B cell (primary cell): ENCODE results near the gene PNCK. TPM values are rescaled to one million over a fixed set of nuclear protein-coding genes. Genes with fewer than 3 reads are reported as not detected.

Experiments
- ATAC-seq: fragments of 200-7000 bp; cut with Tn5 transposase; one replicate; pipeline ENCODE4 v1.10.0; 2021; ENCODE audit warnings: low read depth, mild to moderate bottlenecking, moderate number of reproducible peaks, moderate library complexity
- CTCF ChIA-PET: fragments of 350-600 bp; sonication (Branson Sonifier 250); formaldehyde crosslinking; loops from one replicate; lab custom pipeline; 2021; ENCODE audit warnings: antibody characterized with exemption, inconsistent platforms; lab: Charles Lee
- POLR2A ChIA-PET: fragments of 350-600 bp; sonication (Branson Sonifier 250); formaldehyde crosslinking; loops from one replicate; lab custom pipeline; 2021; ENCODE audit warnings: antibody characterized with exemption; lab: Charles Lee
- DNase-seq: peaks from one replicate; pipeline ENCODE4 v3.0.0; 2013
- H2AFZ ChIP-seq: 2 replicates; pipeline ENCODE4 v1.6.1; 2012; ENCODE audit warnings: mild to moderate bottlenecking, low read depth, low read length; ENCODE audit not compliant: insufficient read depth, poor library complexity, severe bottlenecking
- H3K27ac ChIP-seq, 2 donors: 1 replicate in 1 of 2; 2 replicates in 1 of 2; pipeline ENCODE4 v1.5.1; 2012 to 2013; ENCODE audit warnings: low read length in 2 of 2, mild to moderate bottlenecking in 2 of 2, moderate library complexity in 1 of 2
- H3K27me3 ChIP-seq, 4 experiments: fragments of 200-600 bp in 1 of 4; sonication (generic) in 1 of 4; replicated peaks in 1 of 4; 1 replicate in 2 of 4; 2 replicates in 2 of 4; pipeline versions ENCODE4 v1.6.1 to v1.7.0; 2013 to 2016; ENCODE audit warnings: low read length in 3 of 4, mild to moderate bottlenecking in 2 of 4, mixed read lengths in 1 of 4, moderate library complexity in 1 of 4; ENCODE audit not compliant: insufficient read depth in 4 of 4, control insufficient read depth in 3 of 4; ENCODE audit errors: control extremely low read depth in 1 of 4
- H3K36me3 ChIP-seq, 2 experiments: replicated peaks in 1 of 2; 1 replicate in 1 of 2; 2 replicates in 1 of 2; pipeline versions ENCODE4 v1.6.1 to v1.7.1; 2013; ENCODE audit warnings: low read length in 1 of 2; ENCODE audit not compliant: insufficient read depth in 2 of 2, control insufficient read depth in 1 of 2; ENCODE audit errors: control extremely low read depth in 1 of 2, extremely low read depth in 1 of 2
- H3K4me1 ChIP-seq, 2 donors: fragments of 200-600 bp in 1 of 2; sonication (generic) in 1 of 2; 1 replicate in 1 of 2; 2 replicates in 1 of 2; pipeline versions ENCODE4 v1.5.1 to v1.6.1; 2013 to 2017; ENCODE audit warnings: low read length in 2 of 2; ENCODE audit not compliant: control insufficient read depth in 2 of 2, insufficient read depth in 2 of 2
- H3K4me2 ChIP-seq: replicated peaks from 2 replicates; pipeline ENCODE3; 2012; ENCODE audit warnings: mild to moderate bottlenecking, low read depth, low read length; ENCODE audit not compliant: poor library complexity, severe bottlenecking
- H3K4me3 ChIP-seq, 5 experiments: fragments of 200-600 bp in 1 of 5; sonication (generic) in 1 of 5; 1 replicate in 3 of 5; 2 replicates in 2 of 5; pipeline versions ENCODE4 v1.5.1 to v1.7.0; 2011 to 2016; ENCODE audit warnings: low read length in 4 of 5, mild to moderate bottlenecking in 4 of 5, low read depth in 2 of 5, control low read depth in 1 of 5, moderate library complexity in 1 of 5; ENCODE audit not compliant: insufficient read depth in 1 of 5; ENCODE audit errors: control extremely low read depth in 1 of 5, extremely low read depth in 1 of 5
- H3K79me2 ChIP-seq: fragments of 200-600 bp; sonication (generic); one replicate; pipeline ENCODE4 v1.6.0; 2016; ENCODE audit warnings: low read length; ENCODE audit not compliant: control insufficient read depth, insufficient read depth
- H3K9ac ChIP-seq: fragments of 200-600 bp; sonication (generic); 2 replicates; pipeline ENCODE4 v1.6.1; 2017; ENCODE audit warnings: mild to moderate bottlenecking, low read length, moderate library complexity
- H3K9me3 ChIP-seq, 3 donors: one replicate each; pipeline versions ENCODE4 v1.6.1 to v1.7.1; 2013; ENCODE audit warnings: low read length in 2 of 3; ENCODE audit not compliant: control insufficient read depth in 2 of 3, insufficient read depth in 1 of 3; ENCODE audit errors: control extremely low read depth in 1 of 3
- H4K20me1 ChIP-seq: 2 replicates; pipeline ENCODE4 v1.6.0; 2012; ENCODE audit warnings: mild to moderate bottlenecking, low read length; ENCODE audit not compliant: insufficient read depth, control insufficient read depth, poor library complexity, severe bottlenecking
- H3K27ac Mint-ChIP-seq: one replicate; pipeline ENCODE4 v1.8.0; 2021; ENCODE audit warnings: mixed read lengths
- H3K27me3 Mint-ChIP-seq: one replicate; pipeline ENCODE4 v1.8.0; 2021; ENCODE audit warnings: mixed read lengths
- H3K4me1 Mint-ChIP-seq: one replicate; pipeline ENCODE4 v1.8.0; 2021; ENCODE audit warnings: mixed read lengths
- H3K4me3 Mint-ChIP-seq: one replicate; pipeline ENCODE4 v1.8.0; 2021; ENCODE audit warnings: mixed read lengths
- H3K9me3 Mint-ChIP-seq: one replicate; pipeline ENCODE4 v1.8.0; 2022; ENCODE audit warnings: mixed read lengths; ENCODE audit not compliant: insufficient read depth
- EZH2 ChIP-seq: IDR thresholded peaks from 2 replicates; pipeline ENCODE4 v1.6.1; 2012; ENCODE audit warnings: borderline replicate concordance, low read depth, mild to moderate bottlenecking, moderate library complexity, low read length; ENCODE audit not compliant: insufficient read depth, poor library complexity, severe bottlenecking
- WGBS: methylation state at CpG from one replicate; pipeline ENCODE4 v1.1.5; 2013; ENCODE audit warnings: missing lambda C conversion rate; ENCODE audit not compliant: insufficient coverage; 5-methylcytosine and 5-hydroxymethylcytosine counted together
- intact Hi-C: fragments of 100-400 bp; cut with micrococcal nuclease; formaldehyde crosslinking; loops from one replicate; pipeline ENCODE4 v1.10.0; 2022
- polyA minus RNA-seq: library from RNA; depleted of rRNA, polyadenylated mRNA; stranded (reverse); fragments of >200 nt; gene quantifications from 2 replicates; pipeline ENCODE4 v1.2.3, GENCODE V29; 2012
- polyA plus RNA-seq: library from polyadenylated mRNA; depleted of rRNA; stranded (reverse); fragments of >200 nt; gene quantifications from 2 replicates; pipeline ENCODE4 v1.2.3, GENCODE V29; 2012
- total RNA-seq, 2 donors: library from RNA; stranded (reverse); fragments of 120-200 nt in 1 of 2; gene quantifications; 1 replicate in 1 of 2; 2 replicates in 1 of 2; pipeline versions ENCODE4 v1.2.3 to v1.2.4, GENCODE V29; 2013 to 2022
- TF ChIP-seq, protein P1 (sequence below): fragments of 200-600 bp; IDR thresholded peaks from one replicate; pipeline ENCODE4 v1.8.0; 2022; ENCODE audit warnings: antibody characterized with exemption, mild to moderate bottlenecking

The PNCK gene
- total RNA-seq, result 0.99 TPM in 1 of 2 replicates, not detected in the other
- total RNA-seq (2013), result 0.16 TPM
- polyA plus RNA-seq, result 0.23 TPM in 1 of 2 replicates, not detected in the other
- 0.57 and 1.9 TPM in 2 replicates for polyA minus RNA-seq

DNA sequence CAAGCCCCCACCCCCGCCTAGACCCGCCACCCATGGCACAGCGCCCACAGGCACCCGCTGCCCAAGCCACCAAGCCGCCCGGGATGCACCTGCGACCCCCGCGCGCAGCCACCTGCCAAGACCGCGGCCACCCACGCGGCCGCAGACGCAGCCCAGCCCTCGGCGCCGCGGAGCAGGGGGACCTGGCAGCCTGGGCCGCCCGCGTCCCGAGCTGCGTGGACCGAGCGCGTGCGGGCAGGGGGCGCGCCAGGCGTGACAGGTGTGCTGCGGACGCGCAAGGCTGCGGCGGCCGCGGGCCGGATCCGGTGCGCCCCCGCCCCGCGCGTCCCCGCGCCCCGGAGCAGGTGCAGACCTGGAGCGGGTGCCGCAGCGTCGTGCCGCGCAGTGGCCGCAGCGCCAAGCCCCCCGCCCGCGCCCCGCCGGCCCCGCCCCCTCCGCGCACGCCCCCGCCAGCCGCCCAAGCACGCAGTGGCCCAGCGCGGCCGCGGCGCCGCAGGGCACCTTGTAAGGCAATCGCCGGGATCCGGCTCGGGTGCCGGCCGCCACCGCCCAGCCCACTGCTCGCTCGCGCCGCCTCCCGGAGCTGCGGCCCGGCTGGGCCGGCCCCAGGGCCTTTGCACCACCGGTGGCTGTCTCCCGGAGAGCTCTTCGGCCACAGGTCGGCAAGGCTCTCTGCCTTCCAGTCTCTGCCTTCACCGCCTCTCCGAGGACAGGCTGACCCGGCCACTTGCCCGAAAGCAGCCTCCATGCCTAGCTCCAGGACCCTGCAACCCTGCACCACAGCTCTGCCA, at the start of gene PNCK:
Gene PNCK, minus strand, starts transcription at position 386 of the 791 bp plus-strand sequence. CDS start 737 bp downstream, outside the sequence.
- DNase-seq, result no peak

More for the DNA sequence above, at the start of gene PNCK:
- peaks cover 0 to 20% (median 0%) of the 10 kb centered on the region in 4 experiments for H3K27me3 ChIP-seq
- H3K79me2 ChIP-seq, result no peaks in the 10 kb centered on the region
- Mint-ChIP-seq H3K9me3 (no peaks in the 10 kb centered on the region), H3K27ac (no peak within 1 kb of the TSS), H3K27me3 (peaks cover 19% of the 10 kb centered on the region), H3K4me1 (peaks cover 5% of the 10 kb centered on the region), H3K4me3 (peak within 1 kb of the TSS; percentile 40)
- intact Hi-C loops, result no loop called here
- H3K9me3 ChIP-seq, result no peaks in the 10 kb centered on the region
- no peaks in the 10 kb centered on the region for H4K20me1 ChIP-seq
- WGBS, result 10% methylated on average over 86 of the region's 98 CpGs
- H2AFZ ChIP-seq, result no peak within 1 kb of the TSS
- ChIA-PET CTCF (no interaction called here), POLR2A (no interaction called here)
- no peak for ATAC-seq
- no peak for TF ChIP-seq EZH2
- TF ChIP-seq, protein P1, sequence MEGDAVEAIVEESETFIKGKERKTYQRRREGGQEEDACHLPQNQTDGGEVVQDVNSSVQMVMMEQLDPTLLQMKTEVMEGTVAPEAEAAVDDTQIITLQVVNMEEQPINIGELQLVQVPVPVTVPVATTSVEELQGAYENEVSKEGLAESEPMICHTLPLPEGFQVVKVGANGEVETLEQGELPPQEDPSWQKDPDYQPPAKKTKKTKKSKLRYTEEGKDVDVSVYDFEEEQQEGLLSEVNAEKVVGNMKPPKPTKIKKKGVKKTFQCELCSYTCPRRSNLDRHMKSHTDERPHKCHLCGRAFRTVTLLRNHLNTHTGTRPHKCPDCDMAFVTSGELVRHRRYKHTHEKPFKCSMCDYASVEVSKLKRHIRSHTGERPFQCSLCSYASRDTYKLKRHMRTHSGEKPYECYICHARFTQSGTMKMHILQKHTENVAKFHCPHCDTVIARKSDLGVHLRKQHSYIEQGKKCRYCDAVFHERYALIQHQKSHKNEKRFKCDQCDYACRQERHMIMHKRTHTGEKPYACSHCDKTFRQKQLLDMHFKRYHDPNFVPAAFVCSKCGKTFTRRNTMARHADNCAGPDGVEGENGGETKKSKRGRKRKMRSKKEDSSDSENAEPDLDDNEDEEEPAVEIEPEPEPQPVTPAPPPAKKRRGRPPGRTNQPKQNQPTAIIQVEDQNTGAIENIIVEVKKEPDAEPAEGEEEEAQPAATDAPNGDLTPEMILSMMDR, result no peak
- no peak within 1 kb of the TSS for H3K4me3 ChIP-seq
- H3K36me3 ChIP-seq, result no peaks in the 10 kb centered on the region
- no peak within 1 kb of the TSS for H3K9ac ChIP-seq
- H3K4me1 ChIP-seq, result no peaks in the 10 kb centered on the region
- no peak within 1 kb of the TSS for H3K27ac ChIP-seq
- peak within 1 kb of the TSS; percentile 40 for H3K4me2 ChIP-seq
